Activated naive CD8-positive, alpha-beta T cell treated with anti-CD3 and anti-CD28 coated beads for 36 hours (primary cell): ENCODE data around the gene MINDY4. TPM values are rescaled to one million over a fixed set of nuclear protein-coding genes. Genes with fewer than 3 reads are reported as not detected.

ENCODE experiments used
- DNase-seq: peaks from one replicate; pipeline ENCODE4 v3.0.0; 2021
- H3K27ac Mint-ChIP-seq: one replicate; pipeline ENCODE4 v1.8.0; 2022; ENCODE audit warnings: mild to moderate bottlenecking, moderate library complexity, mixed read lengths
- H3K27me3 Mint-ChIP-seq: one replicate; pipeline ENCODE4 v1.8.0; 2022; ENCODE audit warnings: mild to moderate bottlenecking, mixed read lengths
- H3K36me3 Mint-ChIP-seq: one replicate; pipeline ENCODE4 v1.8.0; 2021; ENCODE audit warnings: mild to moderate bottlenecking, mixed read lengths
- H3K4me1 Mint-ChIP-seq: one replicate; pipeline ENCODE4 v1.8.0; 2021; ENCODE audit warnings: mixed read lengths
- H3K4me3 Mint-ChIP-seq: one replicate; pipeline ENCODE4 v1.8.0; 2022; ENCODE audit warnings: mild to moderate bottlenecking, moderate library complexity, mixed read lengths
- H3K9me3 Mint-ChIP-seq: one replicate; pipeline ENCODE4 v1.8.0; 2022; ENCODE audit warnings: mixed read lengths
- total RNA-seq, 2 experiments: library from RNA; stranded (reverse); gene quantifications; one replicate each; pipeline ENCODE4 v1.2.3, GENCODE V29; 2021

The MINDY4 gene
- total RNA-seq, 2 experiments from 2014 or later: 1.6 to 2.0 TPM

DNA sequence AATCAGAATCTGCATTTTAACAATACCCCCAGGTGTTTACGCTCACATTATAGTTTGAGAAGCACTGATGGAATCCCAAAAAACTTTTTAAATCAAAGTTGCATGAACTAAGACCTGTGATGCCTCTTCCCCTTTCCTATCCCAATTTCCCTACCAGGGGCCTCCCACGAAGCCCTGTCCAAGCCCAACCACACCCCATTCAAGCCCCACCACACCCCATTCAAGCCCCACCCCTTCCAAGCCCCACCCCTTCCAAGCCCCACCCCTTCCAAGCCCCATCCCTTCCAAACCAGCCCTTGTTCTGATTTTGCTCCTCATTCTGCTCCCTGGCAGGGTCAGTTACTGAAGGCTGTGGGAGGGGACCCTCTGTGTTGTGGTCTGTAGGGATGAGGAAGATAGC lies 130.6 kb downstream of the MINDY4 start:
- DNase-seq: no peak
- H3K27me3 Mint-ChIP-seq: no peaks in the 10 kb centered on the region
- H3K9me3 Mint-ChIP-seq: no peaks in the 10 kb centered on the region

DNA sequence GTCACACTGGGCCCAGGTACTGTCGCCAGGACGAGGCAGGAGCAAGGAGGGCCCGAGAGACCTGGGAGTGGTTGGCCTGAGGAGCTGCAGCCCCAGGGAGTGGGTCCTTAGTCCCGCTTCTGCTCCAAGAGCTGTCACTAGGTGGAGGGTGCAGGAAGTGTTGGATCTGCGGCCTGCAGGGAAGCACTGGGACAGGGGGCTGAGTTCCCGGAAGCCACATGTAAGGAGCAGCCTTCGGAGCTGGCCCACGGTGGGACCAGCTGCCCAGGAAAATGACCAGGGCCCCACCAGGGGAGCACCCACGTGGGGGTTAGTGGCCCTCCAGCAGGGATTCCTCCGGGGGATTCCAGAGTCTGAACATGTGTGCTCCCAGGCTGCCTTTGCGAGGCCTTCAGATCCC lies 131.2 kb downstream of the MINDY4 start:
- Mint-ChIP-seq H3K4me3 (no peak overlapping the region), H3K27me3 (no peaks in the 10 kb centered on the region)

More for the DNA sequence above, 130.6 kb downstream of the MINDY4 start:
- Mint-ChIP-seq H3K36me3 (no peaks in the 10 kb centered on the region), H3K4me3 (no peak overlapping the region), H3K27ac (no peak overlapping the region), H3K4me1 (no peaks in the 10 kb centered on the region)

DNA sequence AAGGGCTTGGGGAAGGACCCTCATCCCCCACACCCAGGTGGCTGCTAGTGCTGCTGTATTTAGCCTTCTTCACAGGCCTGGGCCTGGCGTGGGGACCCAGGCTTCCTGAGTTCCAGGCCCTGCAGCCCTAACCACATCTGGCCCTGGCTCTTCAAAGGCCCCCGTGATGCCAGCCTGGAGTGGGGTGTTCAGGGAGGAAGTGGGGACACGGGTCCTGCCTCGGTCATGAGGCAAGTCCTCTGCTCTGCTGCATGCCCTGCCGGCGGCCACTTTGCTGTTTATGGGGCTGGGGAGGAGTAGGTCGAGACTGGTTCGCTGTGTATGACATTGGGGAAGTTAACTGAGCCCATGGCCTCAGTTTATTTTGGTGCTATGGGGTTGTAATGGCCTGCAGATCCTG lies 131.9 kb downstream of the MINDY4 start:
- Mint-ChIP-seq H3K4me1 (no peaks in the 10 kb centered on the region), H3K4me3 (no peak overlapping the region), H3K9me3 (no peaks in the 10 kb centered on the region), H3K27ac (no peak overlapping the region), H3K36me3 (no peaks in the 10 kb centered on the region), H3K27me3 (no peaks in the 10 kb centered on the region)
- no peak for DNase-seq

More for the DNA sequence above, 131.2 kb downstream of the MINDY4 start:
- Mint-ChIP-seq H3K27ac (no peak overlapping the region), H3K36me3 (no peaks in the 10 kb centered on the region), H3K9me3 (no peaks in the 10 kb centered on the region), H3K4me1 (no peaks in the 10 kb centered on the region)
- DNase-seq: no peak

DNA sequence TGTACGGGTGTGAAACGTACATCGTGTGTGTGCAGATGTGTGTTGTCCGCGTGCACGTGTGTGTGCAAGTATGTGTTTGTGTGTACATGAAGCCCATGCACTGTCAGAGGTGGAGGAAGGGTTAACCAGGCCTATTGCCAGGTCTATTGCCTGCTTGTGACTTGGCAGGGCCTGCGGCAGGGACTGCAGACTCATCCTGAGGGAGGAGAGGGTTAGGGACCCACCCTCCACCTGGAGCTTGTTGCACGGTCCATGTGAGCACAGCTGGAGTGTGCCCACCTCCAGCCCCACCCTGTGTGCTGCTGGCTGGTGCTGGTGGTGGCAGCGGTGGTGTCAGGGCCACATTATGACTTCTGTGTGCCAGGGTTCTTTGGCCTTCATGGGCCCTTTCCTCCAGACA lies 133.3 kb downstream of the MINDY4 start:
- H3K4me1 Mint-ChIP-seq: no peaks in the 10 kb centered on the region
- DNase-seq: no peak
- H3K27ac Mint-ChIP-seq: no peak overlapping the region
- H3K36me3 Mint-ChIP-seq: no peaks in the 10 kb centered on the region
- no peaks in the 10 kb centered on the region for H3K9me3 Mint-ChIP-seq
- H3K4me3 Mint-ChIP-seq: no peak overlapping the region
- no peaks in the 10 kb centered on the region for H3K27me3 Mint-ChIP-seq

DNA sequence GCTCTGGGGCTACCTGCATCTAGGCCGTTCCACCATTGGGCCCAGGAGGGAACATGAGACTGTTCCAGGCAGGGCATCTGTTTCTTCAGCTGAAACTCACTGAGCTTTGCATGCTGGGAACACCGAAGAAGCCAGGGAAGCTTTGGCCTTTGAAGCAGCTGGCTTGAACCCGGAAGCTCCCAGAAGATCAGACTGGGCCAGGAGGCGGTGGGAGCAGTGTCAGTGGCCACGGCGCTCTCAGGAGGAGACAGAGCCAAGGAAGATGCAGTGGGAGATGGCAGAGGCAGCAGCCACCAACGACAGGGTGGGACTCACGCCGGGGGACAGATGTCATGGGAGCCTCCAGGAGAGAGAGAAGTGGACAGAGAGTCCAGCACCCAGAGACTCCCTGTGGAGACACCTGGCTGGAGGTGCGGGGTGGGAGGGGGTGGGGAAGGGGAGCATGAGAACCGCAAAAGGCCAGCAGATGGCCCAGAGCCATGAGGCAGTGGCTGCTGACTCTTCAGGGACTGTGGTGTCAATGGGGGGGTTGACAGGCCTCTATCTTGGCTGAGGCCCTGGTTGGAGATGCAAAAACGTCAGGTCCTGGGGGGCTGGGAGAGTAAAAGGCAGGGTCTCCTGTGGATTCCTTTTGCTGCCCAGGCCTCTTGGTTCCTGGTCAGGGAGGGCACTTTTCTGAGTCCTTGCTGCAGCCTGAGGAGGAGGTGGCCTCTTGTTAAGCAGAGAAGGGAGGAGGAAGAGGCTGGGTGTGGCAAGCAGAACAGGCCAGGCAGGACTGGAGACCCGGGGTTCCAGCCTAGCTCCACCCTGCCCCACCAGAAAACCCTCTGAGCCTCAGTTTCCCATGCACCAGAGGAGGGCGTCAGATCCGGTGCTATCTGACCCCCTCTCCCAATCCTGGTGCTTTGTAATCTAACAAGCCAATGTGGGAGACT lies 134.1 kb downstream of the MINDY4 start:
- no peak for DNase-seq
- no peak overlapping the region for H3K4me3 Mint-ChIP-seq
- no peaks in the 10 kb centered on the region for H3K9me3 Mint-ChIP-seq
- H3K27ac Mint-ChIP-seq: no peak overlapping the region
- no peaks in the 10 kb centered on the region for H3K36me3 Mint-ChIP-seq
- H3K4me1 Mint-ChIP-seq: no peaks in the 10 kb centered on the region
- H3K27me3 Mint-ChIP-seq: no peaks in the 10 kb centered on the region

DNA sequence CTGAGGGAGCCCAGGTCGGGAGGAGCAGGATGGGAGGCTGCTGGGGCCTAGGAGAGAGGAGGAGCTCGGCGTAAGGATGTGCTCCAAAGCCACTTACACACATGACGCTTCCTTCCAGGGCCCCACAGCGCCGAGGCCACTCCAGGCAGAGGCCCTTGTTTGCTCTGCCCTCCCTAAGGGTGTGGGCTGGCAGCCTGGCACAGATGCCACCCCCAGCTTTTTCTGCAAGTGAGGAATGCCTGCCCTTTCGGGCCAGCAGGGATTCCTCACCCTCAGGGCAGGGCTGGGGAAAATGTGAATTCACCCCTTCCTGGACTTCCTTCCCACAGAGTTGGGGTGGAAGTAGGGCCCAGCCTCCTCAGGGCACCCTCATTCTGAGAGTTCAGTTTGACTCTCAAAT lies 134.8 kb downstream of the MINDY4 start:
- no peak overlapping the region for H3K4me3 Mint-ChIP-seq
- H3K36me3 Mint-ChIP-seq: no peaks in the 10 kb centered on the region
- no peaks in the 10 kb centered on the region for H3K4me1 Mint-ChIP-seq
- H3K27ac Mint-ChIP-seq: no peak overlapping the region
- H3K27me3 Mint-ChIP-seq: no peaks in the 10 kb centered on the region
- no peak for DNase-seq
- H3K9me3 Mint-ChIP-seq: no peaks in the 10 kb centered on the region

DNA sequence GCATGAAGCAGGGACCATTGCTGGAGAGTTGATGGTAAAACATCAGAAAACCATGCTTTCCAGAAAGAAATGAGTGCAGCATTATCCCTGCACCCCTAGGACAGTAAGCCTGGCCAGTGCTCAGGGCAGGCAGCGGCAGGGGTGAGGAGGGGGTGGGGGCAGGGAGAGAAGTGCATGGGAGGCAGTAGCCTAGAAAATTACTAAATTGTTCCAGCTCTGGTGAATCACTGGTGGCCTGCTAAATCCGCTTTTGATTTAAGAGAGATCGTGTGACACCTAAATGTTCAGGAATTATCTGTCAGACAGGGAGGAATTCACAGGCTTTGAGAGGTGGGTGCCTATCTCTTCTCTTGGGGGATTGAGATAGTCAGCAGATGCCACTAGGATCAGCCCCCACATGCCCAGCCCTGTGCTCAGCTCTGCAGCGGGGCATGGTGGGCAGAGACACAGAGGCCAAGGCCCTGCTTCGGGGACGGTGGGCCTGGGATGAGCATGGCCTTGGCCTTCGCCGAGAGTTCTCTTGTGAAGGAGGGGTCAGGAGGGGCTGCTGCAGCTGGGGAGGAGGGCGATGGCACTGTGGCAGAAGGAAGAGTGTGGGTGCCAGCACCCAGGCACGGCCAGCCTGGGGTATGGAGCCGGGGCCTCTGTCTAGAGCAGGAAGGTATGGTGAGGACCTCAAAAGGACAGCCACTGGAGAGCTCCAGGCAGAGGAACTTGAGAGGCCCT lies 135.5 kb downstream of the MINDY4 start:
- DNase-seq: no peak
- Mint-ChIP-seq H3K27me3 (no peaks in the 10 kb centered on the region), H3K36me3 (no peaks in the 10 kb centered on the region), H3K9me3 (no peaks in the 10 kb centered on the region), H3K4me3 (no peak overlapping the region), H3K27ac (no peak overlapping the region), H3K4me1 (no peaks in the 10 kb centered on the region)

DNA sequence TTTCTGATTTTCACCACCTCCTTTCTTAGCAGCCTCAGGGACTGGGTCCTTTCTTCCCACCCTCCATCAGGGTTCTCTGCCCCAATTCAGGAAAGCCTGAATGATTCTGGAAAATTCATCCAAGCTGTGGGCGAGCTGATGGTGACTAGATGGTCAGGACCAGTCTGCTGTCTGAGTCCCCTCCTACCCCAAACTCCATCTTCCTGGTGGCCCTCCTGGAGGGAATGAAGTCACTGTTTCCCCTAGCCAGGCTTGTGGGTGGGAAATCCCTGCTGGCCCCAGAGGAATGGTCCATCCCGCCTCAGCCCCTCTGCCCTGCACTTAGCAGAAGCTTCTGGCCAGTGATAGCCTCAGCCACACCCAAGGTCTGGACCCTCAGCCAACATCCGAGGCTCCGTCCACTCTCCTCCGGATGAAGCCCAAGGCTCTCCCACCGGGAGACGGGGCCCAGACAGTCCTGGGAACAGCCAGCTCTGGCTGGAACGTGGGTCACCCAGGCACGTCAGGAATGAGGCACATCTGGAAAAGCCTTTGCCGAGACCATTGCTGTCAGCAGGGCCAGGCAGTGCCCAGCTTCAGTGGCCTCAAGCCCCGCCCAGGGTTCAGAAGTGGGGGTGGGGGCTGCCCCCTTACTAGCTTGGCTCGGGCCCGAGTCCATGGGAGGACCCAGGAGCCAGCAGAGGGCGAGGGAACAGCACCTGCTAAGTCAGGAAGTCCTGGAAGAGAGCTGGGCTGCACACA lies 136.5 kb downstream of the MINDY4 start:
- Mint-ChIP-seq H3K27ac (no peak overlapping the region), H3K4me1 (no peaks in the 10 kb centered on the region), H3K9me3 (no peaks in the 10 kb centered on the region), H3K4me3 (no peak overlapping the region), H3K27me3 (no peaks in the 10 kb centered on the region), H3K36me3 (no peaks in the 10 kb centered on the region)
- no peak for DNase-seq

DNA sequence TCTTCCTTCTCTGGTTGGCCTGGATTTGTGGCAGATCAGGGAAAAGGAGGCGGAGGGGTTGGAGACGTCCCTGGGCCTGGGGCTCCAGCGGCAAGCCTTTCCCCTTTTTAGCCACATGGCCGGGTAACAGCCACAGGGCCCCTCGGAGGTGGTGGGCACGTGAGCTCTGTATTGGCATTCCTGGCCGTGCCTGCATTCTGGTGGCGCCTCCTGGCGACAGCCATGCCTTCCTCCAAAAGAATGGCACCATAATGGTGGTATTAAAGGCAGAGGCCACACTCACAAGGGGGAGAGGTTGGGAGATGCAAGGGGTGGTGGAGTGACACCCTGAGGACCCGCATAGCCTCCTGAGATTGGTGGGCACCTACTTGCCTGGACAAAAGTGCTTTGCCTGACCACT lies 137.5 kb downstream of the MINDY4 start:
- H3K4me1 Mint-ChIP-seq: no peaks in the 10 kb centered on the region

DNA sequence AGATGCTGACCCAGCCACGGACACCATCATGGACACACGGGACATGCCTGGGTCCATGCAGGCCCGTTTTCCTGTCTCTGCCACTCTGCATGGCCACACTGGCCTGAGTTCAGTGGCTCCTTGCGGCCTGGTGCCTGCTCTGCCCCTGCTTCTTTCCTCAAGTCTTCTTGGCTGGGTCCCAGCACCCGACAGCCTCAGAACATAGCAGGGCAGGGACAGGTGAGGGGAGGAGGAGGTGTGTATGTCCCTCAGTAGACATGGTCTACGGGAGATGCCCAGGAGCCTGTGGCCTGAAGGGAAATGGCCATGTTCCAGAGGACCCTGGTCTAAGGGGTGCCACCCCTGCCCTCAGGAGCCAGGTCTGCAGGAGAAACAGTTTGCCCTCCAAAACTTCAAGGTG lies 138.2 kb downstream of the MINDY4 start:
- Mint-ChIP-seq H3K27me3 (no peaks in the 10 kb centered on the region), H3K4me3 (no peak overlapping the region), H3K4me1 (no peaks in the 10 kb centered on the region), H3K27ac (no peak overlapping the region), H3K9me3 (no peaks in the 10 kb centered on the region), H3K36me3 (no peaks in the 10 kb centered on the region)
- DNase-seq: no peak

More for the DNA sequence above, 137.5 kb downstream of the MINDY4 start:
- Mint-ChIP-seq H3K27ac (no peak overlapping the region), H3K36me3 (no peaks in the 10 kb centered on the region), H3K27me3 (no peaks in the 10 kb centered on the region), H3K9me3 (no peaks in the 10 kb centered on the region), H3K4me3 (no peak overlapping the region)
- no peak for DNase-seq

DNA sequence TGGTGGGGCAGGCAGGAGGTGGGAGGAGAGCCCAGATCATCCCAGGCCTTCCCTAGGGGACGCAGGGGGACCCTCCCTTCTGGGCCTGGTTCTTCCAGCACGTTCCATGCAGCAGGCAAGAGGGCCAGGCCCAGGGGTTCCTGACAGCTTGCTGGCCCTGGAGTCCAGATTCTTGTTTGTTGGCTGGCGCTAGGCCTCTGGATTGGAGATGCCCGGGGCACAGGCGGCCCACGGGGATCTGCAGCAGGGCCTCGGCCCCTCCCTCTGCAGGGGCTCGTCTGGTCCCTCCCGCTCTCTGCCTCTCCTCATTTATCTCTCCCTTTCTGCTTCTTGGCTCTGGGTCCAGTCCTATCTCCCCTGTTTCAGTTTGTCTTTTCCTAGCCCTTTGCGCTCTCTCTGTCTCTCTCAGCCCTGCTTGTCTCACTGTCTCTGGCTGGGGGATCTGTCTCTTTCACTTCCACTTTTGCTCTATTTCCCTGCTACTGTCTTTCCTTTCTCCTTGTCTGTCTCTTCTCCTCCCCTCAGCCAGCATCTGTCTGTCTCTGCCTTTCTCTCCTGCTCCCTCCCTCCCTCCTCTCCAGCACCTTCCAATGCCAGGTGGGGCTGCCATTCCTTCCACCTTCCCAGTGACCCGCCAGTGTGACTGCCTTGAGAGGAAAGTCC lies 139.3 kb downstream of the MINDY4 start:
- no peaks in the 10 kb centered on the region for H3K27me3 Mint-ChIP-seq
- H3K36me3 Mint-ChIP-seq: no peaks in the 10 kb centered on the region
- no peaks in the 10 kb centered on the region for H3K9me3 Mint-ChIP-seq
- no peak overlapping the region for H3K27ac Mint-ChIP-seq
- DNase-seq: no peak
- no peak overlapping the region for H3K4me3 Mint-ChIP-seq
- H3K4me1 Mint-ChIP-seq: no peaks in the 10 kb centered on the region

DNA sequence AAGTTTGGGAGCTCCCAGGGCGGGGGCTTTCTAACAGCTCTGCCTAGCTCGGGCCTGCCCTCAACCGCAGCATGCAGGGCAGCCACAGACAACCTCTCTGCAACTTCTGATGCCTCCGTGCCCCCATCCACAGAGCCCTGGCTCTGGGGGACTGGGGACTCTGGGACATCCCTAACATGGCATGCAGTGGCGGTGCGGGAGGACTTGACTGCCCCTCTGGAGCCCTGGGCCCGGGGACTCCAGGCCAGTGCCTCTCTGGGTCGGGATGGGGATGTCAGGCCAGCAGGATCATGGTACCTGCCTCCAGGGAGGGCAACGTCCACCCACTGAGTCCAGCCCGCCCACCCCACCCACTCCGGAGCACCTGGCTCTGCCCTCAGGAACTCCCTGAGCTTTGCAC lies 139.9 kb downstream of the MINDY4 start:
- Mint-ChIP-seq H3K27me3 (no peaks in the 10 kb centered on the region), H3K9me3 (no peaks in the 10 kb centered on the region), H3K27ac (no peak overlapping the region), H3K36me3 (no peaks in the 10 kb centered on the region), H3K4me3 (no peak overlapping the region), H3K4me1 (no peaks in the 10 kb centered on the region)
- no peak for DNase-seq

DNA sequence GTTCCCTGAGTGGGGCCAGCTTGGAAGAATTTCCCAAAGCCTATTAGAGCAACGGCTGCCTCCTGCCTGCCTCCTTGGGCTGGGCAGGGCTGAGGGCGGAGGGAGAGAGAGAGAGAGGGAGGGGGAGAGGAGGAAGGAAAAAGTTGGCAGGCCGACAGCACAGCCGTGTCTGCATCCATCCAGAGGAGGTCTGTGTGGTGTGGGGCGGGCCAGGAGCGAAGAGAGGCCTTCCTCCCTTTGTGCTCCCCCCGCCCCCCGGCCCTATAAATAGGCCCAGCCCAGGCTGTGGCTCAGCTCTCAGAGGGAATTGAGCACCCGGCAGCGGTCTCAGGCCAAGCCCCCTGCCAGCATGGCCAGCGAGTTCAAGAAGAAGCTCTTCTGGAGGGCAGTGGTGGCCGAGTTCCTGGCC lies 140.3 kb downstream of the MINDY4 start, which contains the start of gene AQP1:
TSS of gene AQP1 (plus strand) at position 293 of the 409 bp plus-strand sequence. CDS start at position 350, 57 bp downstream.
- no peaks in the 10 kb centered on the region for H3K36me3 Mint-ChIP-seq
- no peak within 1 kb of the TSS for H3K4me3 Mint-ChIP-seq
- H3K9me3 Mint-ChIP-seq: no peaks in the 10 kb centered on the region
- DNase-seq: no peak
- no peaks in the 10 kb centered on the region for H3K4me1 Mint-ChIP-seq
- H3K27ac Mint-ChIP-seq: no peak within 1 kb of the TSS
- no peaks in the 10 kb centered on the region for H3K27me3 Mint-ChIP-seq

DNA sequence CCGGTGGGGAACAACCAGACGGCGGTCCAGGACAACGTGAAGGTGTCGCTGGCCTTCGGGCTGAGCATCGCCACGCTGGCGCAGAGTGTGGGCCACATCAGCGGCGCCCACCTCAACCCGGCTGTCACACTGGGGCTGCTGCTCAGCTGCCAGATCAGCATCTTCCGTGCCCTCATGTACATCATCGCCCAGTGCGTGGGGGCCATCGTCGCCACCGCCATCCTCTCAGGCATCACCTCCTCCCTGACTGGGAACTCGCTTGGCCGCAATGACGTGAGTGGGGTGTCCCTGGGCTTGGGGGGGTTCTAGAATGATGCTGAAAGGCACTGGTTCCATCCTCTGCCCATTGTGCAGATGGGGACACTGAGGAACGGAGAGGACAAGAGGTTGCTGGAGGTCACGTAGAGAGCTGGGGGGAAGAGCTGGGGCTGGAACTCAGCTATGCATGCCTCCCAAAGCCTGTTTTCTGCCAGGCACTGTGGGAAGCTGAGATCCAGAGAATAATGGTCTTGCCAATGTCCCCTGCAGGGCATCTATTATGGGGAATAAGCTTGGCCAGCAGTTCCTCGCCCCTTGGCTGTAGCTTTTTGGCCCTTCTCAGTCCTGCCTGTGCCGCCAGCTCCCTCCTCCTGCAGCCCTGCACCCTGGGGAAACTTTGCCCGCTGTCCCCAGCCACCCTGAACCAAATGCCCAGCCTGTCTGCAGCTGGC lies 141.0 kb downstream of the MINDY4 start:
- H3K27ac Mint-ChIP-seq: no peak overlapping the region
- H3K27me3 Mint-ChIP-seq: no peaks in the 10 kb centered on the region
- no peak overlapping the region for H3K4me3 Mint-ChIP-seq
- no peaks in the 10 kb centered on the region for H3K4me1 Mint-ChIP-seq
- no peak for DNase-seq
- no peaks in the 10 kb centered on the region for H3K36me3 Mint-ChIP-seq
- no peaks in the 10 kb centered on the region for H3K9me3 Mint-ChIP-seq
